SK-N-SH treated with all-trans-retinoic acid at 6 μM for 48 hours (cell line): ENCODE data around the gene NCAM1.
A peak's percentile ranks its signal among the peaks of the same experiment; 100 is the strongest.

Source experiments
- ATAC-seq: fragments of 200-7000 bp; cut with Tn5 transposase; 3 replicates; pipeline ENCODE4 v1.9.1; 2020; ENCODE audit warnings: mild to moderate bottlenecking, moderate library complexity
- BACH2 ChIP-seq: fragments of 250-450 bp; sonication (Bioruptor Pico); IDR thresholded peaks from 2 replicates; pipeline ENCODE4 v1.9.0; 2021; ENCODE audit warnings: mild to moderate bottlenecking, borderline replicate concordance
- CSDC2 ChIP-seq: fragments of 250-450 bp; sonication (Bioruptor Pico); IDR thresholded peaks from 2 replicates; pipeline ENCODE4 v1.5.0; 2020; ENCODE audit warnings: mild to moderate bottlenecking, moderate library complexity
- ESRRG ChIP-seq: fragments of 250-450 bp; sonication (Bioruptor Pico); IDR thresholded peaks from 2 replicates; pipeline ENCODE4 v1.6.1; 2021; ENCODE audit warnings: mild to moderate bottlenecking
- GLIS3 ChIP-seq: fragments of 250-450 bp; sonication (Bioruptor Pico); IDR thresholded peaks from 2 replicates; pipeline ENCODE4 v1.5.0; 2020; ENCODE audit warnings: mild to moderate bottlenecking, moderate library complexity
- ISL1 ChIP-seq: fragments of 250-450 bp; sonication (Bioruptor Pico); IDR thresholded peaks from 2 replicates; pipeline ENCODE4 v2.1.2; 2022; ENCODE audit warnings: mild to moderate bottlenecking, moderate library complexity
- OSR1 ChIP-seq: fragments of 250-450 bp; sonication (Bioruptor Pico); IDR thresholded peaks from 2 replicates; pipeline ENCODE4 v1.8.0; 2022; ENCODE audit warnings: moderate library complexity, mild to moderate bottlenecking, inconsistent platforms
- PPARA ChIP-seq: fragments of 250-450 bp; sonication (Bioruptor Pico); IDR thresholded peaks from 2 replicates; pipeline ENCODE4 v1.5.0; 2020; ENCODE audit warnings: mild to moderate bottlenecking, borderline replicate concordance
- RARB ChIP-seq: fragments of 250-450 bp; sonication (Bioruptor Pico); IDR thresholded peaks from 2 replicates; pipeline ENCODE4 v1.8.0; 2021; ENCODE audit warnings: mild to moderate bottlenecking, moderate library complexity
- SNAI2 ChIP-seq: fragments of 250-450 bp; sonication (Bioruptor Pico); IDR thresholded peaks from 2 replicates; pipeline ENCODE4 v1.5.0; 2020; ENCODE audit warnings: mild to moderate bottlenecking, moderate library complexity
- TCF4 ChIP-seq: fragments of 250-450 bp; sonication (Bioruptor Pico); IDR thresholded peaks from 2 replicates; pipeline ENCODE4 v1.8.0; 2021; ENCODE audit warnings: mild to moderate bottlenecking, moderate library complexity, borderline replicate concordance
- TOX ChIP-seq: fragments of 250-450 bp; sonication (Bioruptor Pico); IDR thresholded peaks from 2 replicates; pipeline ENCODE4 v1.8.0; 2021; ENCODE audit warnings: mild to moderate bottlenecking, moderate library complexity, borderline replicate concordance
- ZFP3 ChIP-seq: fragments of 250-450 bp; sonication (Bioruptor Pico); IDR thresholded peaks from 2 replicates; pipeline ENCODE4 v1.5.0; 2020; ENCODE audit warnings: mild to moderate bottlenecking, moderate library complexity
- ZFP30 ChIP-seq: fragments of 450-650 bp; formaldehyde crosslinking; IDR thresholded peaks from 2 replicates; pipeline ENCODE4 v1.5.0; 2022; ENCODE audit warnings: mild to moderate bottlenecking, moderate library complexity
- ZNF565 ChIP-seq: fragments of 450-650 bp; formaldehyde crosslinking; conservative IDR thresholded peaks from 2 replicates; pipeline ENCODE4 v1.5.0; 2020; ENCODE audit warnings: low read depth, mild to moderate bottlenecking, moderate library complexity
- ZNF70 ChIP-seq: fragments of 450-650 bp; formaldehyde crosslinking; IDR thresholded peaks from 2 replicates; pipeline ENCODE4 v1.5.0; 2020; ENCODE audit warnings: mild to moderate bottlenecking, moderate library complexity
- ZNF8 ChIP-seq: fragments of 450-650 bp; formaldehyde crosslinking; IDR thresholded peaks from 2 replicates; pipeline ENCODE4 v1.5.0; 2020; ENCODE audit warnings: mild to moderate bottlenecking, moderate library complexity
- TF ChIP-seq, protein P1 (sequence below): fragments of 250-450 bp; sonication (Bioruptor Pico); IDR thresholded peaks from 2 replicates; pipeline ENCODE4 v1.8.0; 2020; ENCODE audit warnings: mild to moderate bottlenecking, moderate library complexity, borderline replicate concordance
- TF ChIP-seq, protein P2 (sequence below): fragments of 250-450 bp; sonication (Bioruptor Pico); IDR thresholded peaks from 2 replicates; pipeline ENCODE4 v1.8.0; 2021; ENCODE audit warnings: low read depth, mild to moderate bottlenecking, moderate library complexity, borderline replicate concordance
- TF ChIP-seq, protein P3 (sequence below): fragments of 250-450 bp; sonication (Bioruptor Pico); IDR thresholded peaks from 2 replicates; pipeline ENCODE4 v1.5.1; 2021; ENCODE audit warnings: mild to moderate bottlenecking, moderate library complexity

The NCAM1 gene

DNA sequence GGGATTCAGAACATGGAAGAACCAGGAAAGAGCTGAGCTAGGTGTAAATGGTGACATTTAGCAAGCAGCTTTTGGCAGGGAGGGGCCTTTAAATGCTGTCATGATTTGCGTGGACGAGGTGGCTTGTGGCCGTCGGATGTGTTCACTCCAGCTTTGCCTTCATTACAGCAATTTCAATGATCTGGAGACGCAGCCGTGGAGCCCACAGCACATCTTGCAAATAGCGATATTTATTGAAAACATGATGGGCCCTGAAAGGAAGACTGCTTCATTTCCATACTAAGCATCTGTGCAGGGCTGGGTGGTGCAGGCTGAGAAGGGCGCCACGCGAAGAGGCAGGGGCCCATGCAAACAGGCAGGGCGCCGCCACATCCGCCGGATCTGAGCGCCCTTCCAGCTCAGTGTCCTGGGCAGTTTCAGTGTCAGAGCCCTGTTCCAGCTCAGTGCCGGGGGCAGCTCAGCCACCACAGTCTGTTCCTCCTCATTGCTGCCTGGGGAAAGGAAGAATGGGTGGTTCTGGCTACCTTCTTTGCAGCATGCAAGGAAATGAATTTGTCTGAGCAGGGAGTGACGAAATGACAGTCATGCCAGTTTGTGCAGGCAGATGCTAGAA lies 242.0 kb downstream of the NCAM1 start:
- TF ChIP-seq ZFP30 = no peak
- TF ChIP-seq TCF4 = peak; percentile 36; the same call in 1 of the 2 replicates
- peak; percentile 28; the same call in 1 of the 3 replicates for ATAC-seq

DNA sequence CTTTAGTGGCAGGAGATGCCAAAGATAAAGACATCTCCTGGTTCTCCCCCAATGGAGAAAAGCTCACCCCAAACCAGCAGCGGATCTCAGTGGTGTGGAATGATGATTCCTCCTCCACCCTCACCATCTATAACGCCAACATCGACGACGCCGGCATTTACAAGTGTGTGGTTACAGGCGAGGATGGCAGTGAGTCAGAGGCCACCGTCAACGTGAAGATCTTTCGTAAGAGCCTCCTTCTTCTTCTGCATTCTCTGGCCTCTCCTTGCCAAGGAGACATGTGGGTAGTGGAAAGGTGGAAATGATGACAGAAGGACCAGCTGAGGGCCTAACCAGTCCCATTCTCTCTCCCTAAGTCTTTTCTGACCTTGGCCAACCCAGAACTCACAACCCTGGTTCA lies 243.1 kb downstream of the NCAM1 start:
- TF ChIP-seq TOX (no peak), ZFP30 (no peak), OSR1 (CRISPR knock-in tag) (no peak), SNAI2 (CRISPR knock-in tag) (no peak), ZNF565 (CRISPR knock-in tag) (no peak), ISL1 (CRISPR knock-in tag) (no peak), PPARA (CRISPR knock-in tag) (no peak), GLIS3 (CRISPR knock-in tag) (no peak), ZNF70 (CRISPR knock-in tag) (no peak), ZFP3 (CRISPR knock-in tag) (no peak)
- TF ChIP-seq, protein P1, sequence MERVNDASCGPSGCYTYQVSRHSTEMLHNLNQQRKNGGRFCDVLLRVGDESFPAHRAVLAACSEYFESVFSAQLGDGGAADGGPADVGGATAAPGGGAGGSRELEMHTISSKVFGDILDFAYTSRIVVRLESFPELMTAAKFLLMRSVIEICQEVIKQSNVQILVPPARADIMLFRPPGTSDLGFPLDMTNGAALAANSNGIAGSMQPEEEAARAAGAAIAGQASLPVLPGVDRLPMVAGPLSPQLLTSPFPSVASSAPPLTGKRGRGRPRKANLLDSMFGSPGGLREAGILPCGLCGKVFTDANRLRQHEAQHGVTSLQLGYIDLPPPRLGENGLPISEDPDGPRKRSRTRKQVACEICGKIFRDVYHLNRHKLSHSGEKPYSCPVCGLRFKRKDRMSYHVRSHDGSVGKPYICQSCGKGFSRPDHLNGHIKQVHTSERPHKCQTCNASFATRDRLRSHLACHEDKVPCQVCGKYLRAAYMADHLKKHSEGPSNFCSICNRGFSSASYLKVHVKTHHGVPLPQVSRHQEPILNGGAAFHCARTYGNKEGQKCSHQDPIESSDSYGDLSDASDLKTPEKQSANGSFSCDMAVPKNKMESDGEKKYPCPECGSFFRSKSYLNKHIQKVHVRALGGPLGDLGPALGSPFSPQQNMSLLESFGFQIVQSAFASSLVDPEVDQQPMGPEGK (CRISPR knock-in tag) = no peak
- TF ChIP-seq, protein P2, sequence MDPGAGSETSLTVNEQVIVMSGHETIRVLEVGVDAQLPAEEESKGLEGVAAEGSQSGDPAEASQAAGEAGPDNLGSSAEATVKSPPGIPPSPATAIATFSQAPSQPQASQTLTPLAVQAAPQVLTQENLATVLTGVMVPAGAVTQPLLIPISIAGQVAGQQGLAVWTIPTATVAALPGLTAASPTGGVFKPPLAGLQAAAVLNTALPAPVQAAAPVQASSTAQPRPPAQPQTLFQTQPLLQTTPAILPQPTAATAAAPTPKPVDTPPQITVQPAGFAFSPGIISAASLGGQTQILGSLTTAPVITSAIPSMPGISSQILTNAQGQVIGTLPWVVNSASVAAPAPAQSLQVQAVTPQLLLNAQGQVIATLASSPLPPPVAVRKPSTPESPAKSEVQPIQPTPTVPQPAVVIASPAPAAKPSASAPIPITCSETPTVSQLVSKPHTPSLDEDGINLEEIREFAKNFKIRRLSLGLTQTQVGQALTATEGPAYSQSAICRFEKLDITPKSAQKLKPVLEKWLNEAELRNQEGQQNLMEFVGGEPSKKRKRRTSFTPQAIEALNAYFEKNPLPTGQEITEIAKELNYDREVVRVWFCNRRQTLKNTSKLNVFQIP (CRISPR knock-in tag) = no peak
- TF ChIP-seq, all 23 proteins: peak for 0
- no peak for ATAC-seq

DNA sequence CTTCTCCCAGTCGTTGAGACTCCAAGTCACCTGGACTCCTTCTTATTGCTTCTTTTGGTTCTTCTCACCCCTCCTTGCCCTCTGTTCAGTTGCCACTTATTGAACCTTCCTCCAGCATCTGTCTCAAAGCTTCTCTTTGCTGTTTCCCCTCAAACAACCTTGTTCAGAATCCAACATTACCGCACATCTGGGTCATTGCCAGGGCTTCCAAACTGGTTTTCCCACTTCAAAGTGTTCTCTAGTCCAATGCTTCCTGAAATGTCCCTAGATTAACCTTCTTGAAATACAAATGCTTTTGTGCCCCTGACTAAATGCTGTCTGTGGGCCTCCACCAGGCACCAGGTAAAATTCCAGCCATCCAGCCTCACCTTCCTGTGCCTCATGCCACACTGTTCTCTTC lies 252.3 kb downstream of the NCAM1 start:
- TF ChIP-seq ZNF70 (CRISPR knock-in tag) = no peak
- TF ChIP-seq, protein P3, sequence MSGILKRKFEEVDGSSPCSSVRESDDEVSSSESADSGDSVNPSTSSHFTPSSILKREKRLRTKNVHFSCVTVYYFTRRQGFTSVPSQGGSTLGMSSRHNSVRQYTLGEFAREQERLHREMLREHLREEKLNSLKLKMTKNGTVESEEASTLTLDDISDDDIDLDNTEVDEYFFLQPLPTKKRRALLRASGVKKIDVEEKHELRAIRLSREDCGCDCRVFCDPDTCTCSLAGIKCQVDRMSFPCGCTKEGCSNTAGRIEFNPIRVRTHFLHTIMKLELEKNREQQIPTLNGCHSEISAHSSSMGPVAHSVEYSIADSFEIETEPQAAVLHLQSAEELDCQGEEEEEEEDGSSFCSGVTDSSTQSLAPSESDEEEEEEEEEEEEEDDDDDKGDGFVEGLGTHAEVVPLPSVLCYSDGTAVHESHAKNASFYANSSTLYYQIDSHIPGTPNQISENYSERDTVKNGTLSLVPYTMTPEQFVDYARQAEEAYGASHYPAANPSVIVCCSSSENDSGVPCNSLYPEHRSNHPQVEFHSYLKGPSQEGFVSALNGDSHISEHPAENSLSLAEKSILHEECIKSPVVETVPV = no peak
- no peak for ATAC-seq

DNA sequence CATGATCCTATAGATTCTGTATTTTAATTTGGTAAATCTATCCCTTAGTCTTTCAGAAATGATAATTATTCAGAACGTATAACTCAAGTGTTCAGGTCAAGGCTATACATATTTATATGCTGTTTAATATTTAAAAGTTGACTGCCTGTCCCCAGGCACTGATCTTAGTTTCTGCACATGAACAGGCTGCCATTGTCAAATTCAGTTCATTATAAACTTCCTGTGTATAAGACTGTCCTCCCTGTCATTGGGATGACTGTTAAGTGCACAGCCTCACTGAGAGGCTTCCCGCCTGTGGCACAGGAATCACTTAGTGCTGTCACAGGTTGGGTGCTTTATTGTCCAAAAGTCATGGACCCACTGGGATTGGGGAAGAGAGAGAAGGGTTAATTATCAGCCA lies 261.0 kb downstream of the NCAM1 start:
- no peak for ATAC-seq
- TF ChIP-seq, protein P2 (CRISPR knock-in tag) = no peak
- no peak for TF ChIP-seq ZFP30
- no peak for TF ChIP-seq ESRRG (CRISPR knock-in tag)
- TF ChIP-seq TCF4 = no peak
- no peak for TF ChIP-seq BACH2 (CRISPR knock-in tag)
- TF ChIP-seq, protein P1 (CRISPR knock-in tag) = no peak
- no peak for TF ChIP-seq OSR1 (CRISPR knock-in tag)
- no peak for TF ChIP-seq ZNF70 (CRISPR knock-in tag)
- no peak for TF ChIP-seq ZNF8 (CRISPR knock-in tag)
- TF ChIP-seq ZFP3 (CRISPR knock-in tag) = no peak

DNA sequence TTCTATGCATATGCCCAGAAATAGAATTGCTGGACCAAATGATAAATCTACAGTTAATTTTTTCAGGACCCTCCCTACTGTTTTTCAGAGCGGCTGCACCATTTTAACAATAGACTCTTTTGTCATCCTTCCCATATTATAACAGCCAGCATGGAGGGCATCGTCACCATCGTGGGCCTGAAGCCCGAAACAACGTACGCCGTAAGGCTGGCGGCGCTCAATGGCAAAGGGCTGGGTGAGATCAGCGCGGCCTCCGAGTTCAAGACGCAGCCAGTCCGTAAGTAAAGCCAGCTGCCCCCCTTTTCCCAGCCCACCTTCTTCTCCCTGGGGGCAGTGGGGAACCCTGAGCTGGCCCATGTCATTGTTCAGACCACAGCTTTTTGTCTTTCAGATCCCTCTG lies 273.7 kb downstream of the NCAM1 start:
- ATAC-seq = no peak
- TF ChIP-seq, protein P2 (CRISPR knock-in tag) = no peak
- TF ChIP-seq ZFP3 (CRISPR knock-in tag) = no peak
- TF ChIP-seq TOX = no peak
- TF ChIP-seq, protein P1 (CRISPR knock-in tag) = no peak
- no peak for TF ChIP-seq RARB (CRISPR knock-in tag)
- TF ChIP-seq TCF4 = no peak
- no peak for TF ChIP-seq SNAI2 (CRISPR knock-in tag)
- no peak for TF ChIP-seq CSDC2
- TF ChIP-seq ZNF8 (CRISPR knock-in tag) = no peak
- TF ChIP-seq, protein P3 = no peak
